Activated CD8-positive, alpha-beta memory T cell treated with anti-CD3 and anti-CD28 coated beads for 24 hours (primary cell): Measurements from ENCODE around the gene ADAM15.

Experiments used
- DNase-seq: peaks from one replicate; pipeline ENCODE4 v3.0.0-alpha.2; 2020

ADAM15 gene

DNA sequence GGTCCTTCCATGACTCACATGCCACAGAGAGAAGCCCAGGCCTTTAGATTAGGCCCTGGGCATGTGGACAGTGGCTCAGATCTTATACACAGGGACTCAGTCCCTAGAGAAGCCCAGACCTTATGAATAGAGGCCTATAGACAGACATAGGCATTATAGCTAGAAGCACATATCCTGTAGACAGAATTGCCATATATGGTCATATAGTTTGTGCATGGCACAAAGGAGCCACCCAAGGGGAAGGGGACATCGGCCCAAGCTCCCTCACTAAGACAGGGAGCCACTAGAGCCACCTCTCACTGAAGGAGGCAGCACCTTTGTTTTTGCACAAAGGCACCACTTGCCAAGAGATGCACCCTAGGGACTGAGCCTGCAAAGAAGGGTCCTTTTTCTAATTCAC, 25.3 kb downstream of the ADAM15 start:
- no peak for DNase-seq

DNA sequence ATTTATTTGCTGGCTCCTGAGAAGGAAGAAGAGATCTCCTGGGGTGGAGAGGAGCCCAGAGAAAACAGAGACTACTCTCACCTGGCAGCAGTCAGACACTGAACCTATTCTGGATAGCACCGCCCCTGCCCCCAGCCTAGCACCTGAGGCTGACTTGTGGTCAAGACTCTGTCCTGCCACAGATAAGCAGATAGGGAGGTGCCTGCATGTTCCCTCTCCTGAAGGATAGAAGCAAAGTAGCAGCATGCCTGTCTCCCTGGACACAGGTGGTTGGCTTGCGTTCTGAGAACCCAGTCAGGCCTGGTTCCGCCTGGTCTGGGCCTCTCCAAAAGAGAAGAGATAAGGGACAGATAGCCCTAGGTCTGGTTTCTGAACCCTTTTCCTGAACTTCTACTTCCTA, 26.2 kb downstream of the ADAM15 start:
- DNase-seq, result no peak

- no peak for DNase-seq
These were observed 26.8 kb downstream of the ADAM15 start for GRCh38 chr1:155077758-155078445.

DNA sequence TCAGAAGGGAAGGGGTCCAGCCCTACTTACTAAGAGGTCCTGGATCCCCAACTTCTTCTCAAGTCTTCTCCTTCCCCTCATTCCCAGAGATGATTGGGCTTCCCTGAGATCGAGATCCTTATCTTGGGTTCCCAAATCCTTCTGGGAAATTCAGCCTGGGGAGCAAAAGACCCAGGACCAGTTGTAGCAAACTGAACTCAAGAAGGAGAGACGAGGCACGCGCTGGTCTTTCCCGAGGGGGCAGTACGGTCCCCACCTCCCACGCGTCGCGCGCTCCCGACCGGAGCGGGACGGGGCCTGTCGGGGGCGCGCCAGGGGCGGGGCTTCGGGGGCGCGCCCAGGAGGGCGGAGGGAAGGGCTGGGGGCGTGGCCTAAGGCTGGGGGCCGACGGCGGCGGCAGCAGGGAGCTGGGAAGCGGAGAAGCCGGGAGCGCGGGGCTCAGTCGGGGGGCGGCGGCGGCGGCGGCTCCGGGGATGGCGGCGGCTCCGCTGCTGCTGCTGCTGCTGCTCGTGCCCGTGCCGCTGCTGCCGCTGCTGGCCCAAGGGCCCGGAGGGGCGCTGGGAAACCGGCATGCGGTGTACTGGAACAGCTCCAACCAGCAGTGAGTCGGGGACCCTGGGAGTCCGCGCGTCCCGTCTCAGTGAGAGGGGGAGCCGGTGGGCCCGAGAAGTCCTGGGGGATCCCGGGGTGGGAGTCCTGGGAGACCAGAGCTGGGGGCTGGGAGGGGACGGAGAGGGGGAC, 27.5 kb downstream of the ADAM15 start, which contains the start of gene EFNA3:
EFNA3 (plus strand) TSS at position 369 of the 741 bp plus-strand sequence; CDS start at position 474, 105 bp downstream.
- DNase-seq, result peak; percentile 86

GRCh38 chr1:155079210-155079486, 28.0 kb downstream of the ADAM15 start:
- no peak for DNase-seq

- DNase-seq, result no peak
These were observed 28.6 kb downstream of the ADAM15 start for GRCh38 chr1:155079487-155080311.

DNA sequence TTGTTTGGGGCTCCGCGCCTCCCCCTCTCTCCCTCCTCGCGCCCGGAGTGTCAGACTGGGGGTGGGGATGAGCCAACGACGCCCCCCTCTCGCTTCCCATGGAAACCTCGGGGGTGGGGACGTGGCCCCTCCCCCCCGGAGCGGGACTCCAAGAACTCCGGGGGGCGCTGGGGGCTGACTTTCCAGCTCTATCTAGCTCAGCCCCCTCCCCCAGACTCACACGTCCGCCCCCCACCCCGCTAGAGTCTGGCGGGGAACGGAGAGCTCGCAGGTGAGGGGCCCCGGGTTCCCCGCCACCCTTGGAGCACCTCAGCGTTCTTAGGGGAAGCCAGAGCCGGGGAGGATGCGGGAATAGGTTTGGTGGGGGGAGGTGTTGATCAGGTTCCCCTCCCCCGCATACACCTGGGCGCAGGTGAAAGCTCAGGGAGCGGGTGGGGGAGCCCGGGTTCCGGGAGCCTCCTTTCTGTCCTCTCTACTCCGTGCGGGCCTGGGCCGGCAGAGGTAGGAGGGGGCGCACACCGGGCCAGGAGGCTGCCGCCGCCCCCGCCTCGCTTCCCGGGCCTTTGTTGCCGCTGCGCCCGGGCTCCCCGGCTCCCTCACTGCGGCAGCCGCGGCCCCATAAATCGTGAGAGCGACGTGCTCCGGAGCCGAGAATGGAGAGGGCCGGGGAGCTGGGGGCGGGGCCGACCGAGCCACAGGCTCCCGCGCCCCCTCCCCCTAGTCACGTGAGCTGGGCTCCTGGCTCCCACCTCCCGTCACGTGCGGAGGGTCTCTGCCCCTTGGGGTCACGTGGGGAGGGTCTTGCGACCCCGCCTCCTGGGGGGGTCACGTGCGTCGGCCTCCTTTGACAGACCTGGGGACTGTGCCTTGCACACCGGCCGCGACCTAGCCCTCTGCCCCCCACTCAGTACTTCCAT, 29.5 kb downstream of the ADAM15 start:
- no peak for DNase-seq

DNA sequence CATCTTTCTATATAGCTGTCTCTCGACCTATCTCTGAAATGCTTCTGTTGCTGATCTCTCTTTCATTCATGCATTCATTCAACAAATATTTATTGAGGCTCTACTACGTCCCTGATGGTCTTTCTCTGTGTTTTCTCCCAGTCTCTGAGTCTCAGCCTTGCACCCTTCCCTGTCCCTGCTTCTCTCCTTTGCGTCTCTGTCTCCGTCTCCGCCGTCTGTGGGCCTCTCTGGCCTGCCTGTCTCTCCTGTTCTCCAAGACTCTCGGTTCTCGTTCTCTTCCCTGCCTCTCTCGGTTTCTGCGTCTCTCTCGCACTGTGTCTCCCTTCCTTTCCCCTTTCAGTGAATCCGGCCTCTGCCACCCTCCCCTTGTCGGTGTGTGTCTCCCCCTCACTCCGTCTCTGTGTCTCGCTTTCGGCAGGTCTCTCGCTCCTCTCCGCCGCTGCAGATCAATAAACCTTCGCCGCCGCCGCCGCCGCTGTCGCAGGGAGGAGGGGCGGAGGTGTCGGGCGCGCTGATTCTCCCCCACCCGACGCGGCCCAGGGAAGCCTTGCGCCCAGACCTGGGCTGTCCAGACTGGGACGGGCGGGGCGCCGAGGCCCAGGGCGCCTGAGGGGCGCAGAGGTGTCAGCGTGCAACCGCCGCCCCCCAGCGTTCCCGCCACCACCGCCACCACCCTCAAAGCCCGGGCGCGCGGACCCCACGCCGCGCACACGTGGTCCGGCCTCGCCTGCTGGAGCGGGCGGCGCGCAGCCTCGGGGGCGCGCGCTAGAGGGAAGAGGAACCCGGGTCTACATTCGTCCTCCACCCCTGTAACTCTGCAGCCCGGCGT, 30.6 kb downstream of the ADAM15 start:
- no peak for DNase-seq

DNA sequence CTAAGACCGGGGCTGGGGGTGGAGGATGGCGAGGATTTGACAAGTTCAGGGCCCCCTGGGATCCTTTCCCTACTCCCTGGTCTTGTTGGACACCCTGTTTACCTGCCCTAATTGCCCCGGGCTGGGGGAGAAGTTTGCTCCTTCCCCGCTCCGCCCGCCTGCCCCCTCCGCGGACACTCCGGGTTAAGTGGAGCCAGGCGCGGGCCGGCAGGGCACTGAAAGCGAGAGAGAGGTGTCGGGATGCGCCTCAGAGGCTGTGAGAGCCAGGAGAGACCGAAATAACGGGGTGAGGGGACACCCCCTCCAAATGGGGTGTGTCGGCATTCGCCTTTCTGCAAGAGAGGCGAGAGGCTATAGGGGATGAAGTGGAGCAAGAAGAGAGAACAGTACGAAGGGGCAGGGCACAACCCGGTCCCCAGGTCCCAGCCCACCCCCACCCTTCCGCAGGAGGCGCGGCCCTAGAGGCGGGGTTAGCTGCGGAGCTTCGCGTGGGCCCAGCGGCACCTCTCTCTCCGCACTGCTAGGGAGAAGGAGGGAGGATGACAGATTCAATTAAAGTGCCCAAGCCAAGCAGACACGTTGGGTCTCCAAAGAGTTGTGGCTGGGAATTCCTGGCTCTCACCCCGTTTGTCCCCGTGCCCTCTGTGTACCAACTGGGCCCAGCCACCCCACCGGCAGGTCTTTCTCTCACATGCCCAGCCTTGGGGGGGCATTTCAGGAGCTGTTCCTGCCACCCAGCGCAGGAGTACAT, 31.4 kb downstream of the ADAM15 start:
- DNase-seq, result no peak

DNA sequence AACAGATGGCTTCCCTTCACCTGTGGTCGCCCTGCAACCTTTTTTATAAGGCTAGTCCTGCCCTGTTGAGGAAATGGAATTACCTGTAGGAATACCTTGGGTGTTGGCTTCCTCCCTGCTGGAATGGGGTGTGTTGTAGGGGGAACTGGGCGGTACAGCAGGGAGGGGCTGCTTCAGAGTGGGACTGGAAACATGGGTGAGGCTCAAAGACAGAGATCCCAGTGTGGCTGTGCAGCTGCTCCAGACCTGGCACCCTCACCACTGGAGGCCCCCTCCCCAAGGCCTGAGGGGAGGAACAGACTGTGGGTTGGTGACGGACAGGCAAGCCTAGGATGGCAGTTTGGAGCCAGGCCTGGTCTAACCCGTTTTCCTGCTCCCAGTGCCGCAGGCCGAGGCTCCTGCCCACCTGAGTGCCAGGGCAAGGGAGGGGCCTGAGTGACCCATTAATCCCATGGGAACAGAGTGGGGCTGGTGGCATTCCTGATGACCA, 32.0 kb downstream of the ADAM15 start:
- no peak for DNase-seq

DNA sequence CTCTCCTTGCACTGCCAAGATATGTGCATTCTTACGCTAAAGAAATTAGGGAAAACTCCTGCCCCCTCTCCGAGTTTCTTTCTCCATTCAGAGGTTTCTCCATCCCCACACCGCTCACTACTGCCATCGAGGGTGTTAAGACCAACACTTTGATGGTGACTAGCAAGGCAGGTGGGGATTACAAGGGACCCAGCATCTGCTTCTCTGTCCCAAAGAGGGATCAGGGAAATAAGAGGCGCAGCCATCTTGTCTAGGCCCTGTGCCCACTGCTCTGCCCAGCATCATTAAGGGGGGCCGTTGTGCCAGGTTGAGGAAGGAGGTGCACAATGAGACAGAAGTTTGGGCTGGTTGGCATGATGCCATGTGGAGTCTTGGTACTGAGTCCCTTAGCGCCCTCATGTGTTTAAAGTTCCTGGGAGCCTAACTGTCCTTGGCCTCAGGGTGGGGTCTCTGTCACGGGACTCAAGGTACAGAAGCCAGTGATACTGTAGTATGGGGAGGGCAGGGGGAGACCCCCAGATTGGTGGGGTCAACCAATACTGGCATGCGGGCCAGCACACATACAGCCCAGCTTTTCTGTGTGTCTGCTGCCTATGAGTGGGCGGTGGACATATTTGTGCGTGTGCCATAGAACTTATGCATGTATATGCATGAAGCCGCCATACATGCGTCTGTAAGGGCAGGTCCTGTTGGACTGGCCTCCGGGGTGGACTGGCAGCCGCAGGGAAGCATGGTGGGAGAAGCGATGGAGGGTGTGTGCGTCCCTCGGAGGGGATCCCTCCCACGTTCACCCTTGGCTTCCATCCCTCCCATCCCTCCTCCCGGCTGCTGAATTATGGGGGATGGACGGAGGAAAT, 33.0 kb downstream of the ADAM15 start:
- DNase-seq, result no peak

DNA sequence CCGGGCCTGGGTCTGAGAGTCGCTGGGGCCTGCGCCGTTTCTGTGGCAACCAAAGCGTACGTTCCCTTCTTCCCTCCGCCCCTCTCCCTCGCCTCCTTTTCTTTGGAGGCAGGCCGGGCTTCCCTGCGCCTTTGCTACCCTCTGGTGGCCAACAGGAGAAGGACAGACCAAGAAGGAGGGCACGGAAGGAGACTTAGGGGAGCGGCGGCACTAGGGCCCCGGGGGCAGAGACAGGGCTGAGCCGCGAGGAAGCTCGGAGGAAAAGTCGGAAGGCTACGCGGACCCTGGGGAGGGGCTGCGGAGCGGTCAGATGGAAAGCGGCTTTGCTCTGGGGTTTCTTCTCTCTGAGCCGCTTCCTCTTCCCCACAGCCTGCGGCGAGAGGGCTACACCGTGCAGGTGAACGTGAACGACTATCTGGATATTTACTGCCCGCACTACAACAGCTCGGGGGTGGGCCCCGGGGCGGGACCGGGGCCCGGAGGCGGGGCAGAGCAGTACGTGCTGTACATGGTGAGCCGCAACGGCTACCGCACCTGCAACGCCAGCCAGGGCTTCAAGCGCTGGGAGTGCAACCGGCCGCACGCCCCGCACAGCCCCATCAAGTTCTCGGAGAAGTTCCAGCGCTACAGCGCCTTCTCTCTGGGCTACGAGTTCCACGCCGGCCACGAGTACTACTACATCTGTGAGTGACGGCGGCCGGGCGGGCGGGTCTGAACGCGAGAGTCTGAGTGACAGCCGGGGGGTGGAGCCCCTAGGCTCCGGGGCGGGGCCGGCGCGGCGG, 33.8 kb downstream of the ADAM15 start:
- peak; percentile 97 for DNase-seq

DNA sequence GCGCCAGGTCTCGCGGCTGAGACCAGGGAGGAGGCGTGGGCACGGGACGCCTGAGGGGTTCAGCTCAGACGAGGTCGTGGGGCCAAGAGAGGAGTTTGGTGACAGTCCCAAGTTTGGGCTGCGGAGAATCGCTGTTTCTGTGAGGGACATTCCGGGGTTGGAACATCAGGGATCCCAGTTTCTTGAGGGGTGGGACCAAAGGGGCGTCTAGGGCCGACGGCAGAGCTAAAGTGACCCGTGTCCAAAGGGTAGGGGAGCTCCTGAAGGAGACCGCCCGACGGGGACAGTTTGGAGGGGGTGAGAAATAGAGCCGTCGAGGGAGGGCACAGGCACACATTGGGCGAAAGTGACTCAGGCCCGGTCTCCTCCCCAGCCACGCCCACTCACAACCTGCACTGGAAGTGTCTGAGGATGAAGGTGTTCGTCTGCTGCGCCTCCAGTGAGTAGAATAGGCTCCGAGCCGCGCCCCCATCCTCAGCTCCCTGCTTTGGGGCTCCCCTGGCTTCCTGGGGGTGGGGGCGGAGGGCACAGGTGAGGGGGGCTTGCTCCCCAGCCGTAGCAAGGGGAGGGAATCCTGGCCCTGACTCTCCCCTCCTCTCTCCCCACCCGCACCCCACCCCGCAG, 34.5 kb downstream of the ADAM15 start:
- DNase-seq, result peak; percentile 87

GRCh38 chr1:155086128-155086741, 35.1 kb downstream of the ADAM15 start:
- peak; percentile 95 for DNase-seq

- DNase-seq, result no peak
These were observed 35.9 kb downstream of the ADAM15 start for GRCh38 chr1:155086856-155087535.

- peak; percentile 95 for DNase-seq
These were observed 40.2 kb downstream of the ADAM15 start for GRCh38 chr1:155091071-155092051.
